IPS-15b (cell line): Measurements from ENCODE around the gene FAAP100.

Experiments
- H3K27me3 ChIP-seq: one replicate; pipeline ENCODE4 v1.6.1; 2013; ENCODE audit warnings: low read length; ENCODE audit not compliant: control insufficient read depth, insufficient read depth
- H3K36me3 ChIP-seq: one replicate; pipeline ENCODE4 v1.6.1; 2013; ENCODE audit warnings: low read length; ENCODE audit not compliant: control insufficient read depth, insufficient read depth
- H3K4me1 ChIP-seq: one replicate; pipeline ENCODE4 v1.6.1; 2013; ENCODE audit warnings: mild to moderate bottlenecking, low read length; ENCODE audit not compliant: control insufficient read depth, insufficient read depth
- H3K4me3 ChIP-seq: one replicate; pipeline ENCODE4 v1.5.1; 2013; ENCODE audit warnings: low read depth, low read length
- H3K9ac ChIP-seq: one replicate; pipeline ENCODE4 v1.6.1; 2013; ENCODE audit warnings: low read depth, mild to moderate bottlenecking, low read length
- H3K9me3 ChIP-seq: one replicate; pipeline ENCODE4 v1.6.1; 2013; ENCODE audit warnings: mild to moderate bottlenecking, low read length; ENCODE audit not compliant: control insufficient read depth, insufficient read depth

The FAAP100 gene

DNA sequence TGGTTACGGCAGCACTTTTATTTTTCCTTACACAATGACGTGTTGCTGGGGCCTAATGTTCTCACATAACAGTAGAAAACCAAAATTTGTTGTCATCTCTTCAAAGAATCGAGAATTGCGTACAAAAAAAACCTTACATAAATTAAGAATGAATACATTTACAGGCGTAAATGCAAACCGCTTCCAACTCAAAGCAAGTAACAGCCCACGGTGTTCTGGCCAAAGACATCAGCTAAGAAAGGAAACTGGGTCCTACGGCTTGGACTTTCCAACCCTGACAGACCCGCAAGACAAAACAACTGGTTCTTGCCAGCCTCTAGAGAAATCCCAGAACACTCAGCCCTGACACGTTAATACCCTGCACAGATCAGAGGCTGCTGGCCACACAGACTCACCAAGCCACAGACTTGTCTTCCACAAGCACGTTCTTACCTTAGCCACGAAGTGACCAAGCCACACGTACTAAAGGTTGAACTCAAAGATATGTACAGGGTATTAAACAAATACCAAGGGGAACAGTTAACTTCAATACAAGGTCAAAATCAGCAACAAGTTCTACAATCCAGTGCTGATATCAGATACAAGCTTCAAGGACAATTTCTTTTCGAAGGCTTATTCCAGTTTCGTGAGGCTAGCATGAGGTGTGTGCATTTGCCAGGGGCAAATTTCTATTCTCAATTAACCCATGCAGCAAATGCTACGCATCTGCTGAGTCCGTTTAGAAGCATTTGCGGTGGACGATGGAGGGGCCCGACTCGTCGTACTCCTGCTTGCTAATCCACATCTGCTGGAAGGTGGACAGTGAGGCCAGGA lies 42.0 kb downstream of the FAAP100 start:
- H3K36me3 ChIP-seq: peaks cover 35% of the 10 kb centered on the region
- H3K27me3 ChIP-seq: no peaks in the 10 kb centered on the region
- H3K9me3 ChIP-seq: no peaks in the 10 kb centered on the region
- no peaks in the 10 kb centered on the region for H3K4me1 ChIP-seq
- H3K4me3 ChIP-seq: peak overlapping the region; percentile 95
- peak overlapping the region; percentile 95 for H3K9ac ChIP-seq

DNA sequence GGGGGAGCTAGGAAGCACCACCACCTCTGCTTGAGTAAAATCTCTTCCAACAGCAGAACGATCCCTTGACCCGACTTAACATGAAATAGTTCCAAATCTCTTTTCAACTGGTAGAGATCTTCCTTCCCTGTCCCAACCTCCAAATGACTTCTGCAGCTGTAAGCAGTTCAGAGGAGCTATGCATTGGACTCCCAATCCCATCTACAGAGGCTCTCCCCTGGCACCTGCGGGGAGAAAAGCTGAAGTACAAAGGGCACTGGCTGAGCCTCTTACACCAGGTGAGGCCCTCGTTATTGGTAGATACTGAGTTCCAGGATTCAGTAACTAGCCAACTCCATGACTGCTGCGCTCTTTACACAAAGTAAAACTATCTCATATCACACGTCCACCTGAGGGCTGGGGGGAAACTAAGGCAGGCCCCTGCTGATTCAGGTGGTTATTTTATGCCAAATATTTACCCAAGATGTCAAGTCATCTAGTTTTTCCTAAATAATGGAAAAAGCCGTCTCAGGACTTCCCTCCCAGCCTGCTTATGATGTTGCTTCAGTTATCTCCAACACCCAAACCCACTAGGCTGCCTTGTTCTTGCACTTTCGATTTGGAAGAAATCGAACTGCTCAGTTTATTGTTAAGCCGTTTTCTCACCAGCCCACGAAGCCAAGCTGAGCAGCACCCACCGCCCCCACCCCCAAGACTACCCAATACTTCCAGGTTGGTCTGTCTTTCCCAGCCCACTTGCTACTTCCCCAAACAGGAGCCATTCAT lies 42.8 kb downstream of the FAAP100 start:
- H3K9ac ChIP-seq: peak overlapping the region; percentile 95
- no peaks in the 10 kb centered on the region for H3K4me1 ChIP-seq
- peaks cover 35% of the 10 kb centered on the region for H3K36me3 ChIP-seq
- no peaks in the 10 kb centered on the region for H3K27me3 ChIP-seq
- H3K9me3 ChIP-seq: no peaks in the 10 kb centered on the region
- peak overlapping the region; percentile 95 for H3K4me3 ChIP-seq

DNA sequence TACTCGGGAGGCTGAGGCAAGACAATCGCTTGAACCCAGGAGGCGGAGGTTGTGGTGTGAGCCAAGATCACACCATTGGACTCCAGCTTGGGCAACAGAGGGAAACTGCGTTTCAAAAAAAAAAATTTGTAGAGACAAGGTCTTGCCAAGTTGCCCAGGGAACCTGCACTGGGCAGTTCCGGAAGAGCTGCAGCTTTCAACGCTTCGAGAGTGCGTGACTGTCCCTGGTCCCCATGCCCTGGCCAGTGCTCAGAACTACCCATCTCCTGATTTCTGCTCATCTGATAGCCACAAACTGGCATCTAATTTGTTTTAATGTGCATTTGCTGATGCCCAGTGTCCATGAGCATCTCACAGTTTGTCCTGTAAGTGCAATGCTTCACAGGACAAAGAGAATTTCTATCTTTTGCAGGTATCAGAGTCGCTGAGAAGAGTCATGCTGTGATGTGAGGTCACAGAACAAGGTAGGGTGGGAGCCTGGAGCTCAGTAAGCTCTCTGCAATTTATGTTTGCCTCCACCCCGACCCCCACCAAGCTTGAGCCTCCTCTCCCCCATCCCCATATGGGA lies 43.4 kb downstream of the FAAP100 start:
- Histone ChIP-seq H3K4me1 (no peaks in the 10 kb centered on the region), H3K9me3 (no peaks in the 10 kb centered on the region), H3K36me3 (peaks cover 35% of the 10 kb centered on the region), H3K27me3 (no peaks in the 10 kb centered on the region), H3K4me3 (peak overlapping the region; percentile 95), H3K9ac (peak overlapping the region; percentile 9)

DNA sequence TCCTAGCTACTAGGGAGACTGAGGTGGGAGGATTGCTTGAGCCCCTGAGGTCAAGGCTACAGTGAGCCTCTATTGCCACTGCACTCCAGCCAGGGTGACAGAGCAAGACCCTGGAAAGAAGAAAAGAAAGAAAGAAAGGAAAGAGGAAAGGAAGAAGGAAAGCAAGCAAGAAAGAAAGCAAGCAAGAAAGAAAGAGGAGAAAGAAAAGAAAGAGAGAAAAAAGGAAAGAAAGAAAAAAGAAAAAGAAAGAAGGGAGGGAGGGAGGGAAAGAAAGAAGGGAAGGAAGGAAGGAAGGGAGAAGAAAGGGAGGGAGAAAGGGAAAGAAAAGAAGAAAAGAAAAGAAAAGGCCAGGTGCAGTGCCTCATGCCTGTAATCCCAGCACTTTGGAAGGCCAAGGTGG lies 48.5 kb downstream of the FAAP100 start:
- Histone ChIP-seq H3K9ac (no peak overlapping the region), H3K9me3 (no peaks in the 10 kb centered on the region), H3K4me1 (no peaks in the 10 kb centered on the region), H3K27me3 (no peaks in the 10 kb centered on the region), H3K4me3 (no peak overlapping the region), H3K36me3 (no peaks in the 10 kb centered on the region)

GRCh38 chr17:81502471-81503017 lies 49.6 kb downstream of the FAAP100 start:
- Histone ChIP-seq H3K4me3 (no peak overlapping the region), H3K27me3 (no peaks in the 10 kb centered on the region), H3K9ac (no peak overlapping the region), H3K36me3 (no peaks in the 10 kb centered on the region), H3K9me3 (no peaks in the 10 kb centered on the region), H3K4me1 (no peaks in the 10 kb centered on the region)

- Histone ChIP-seq H3K27me3 (no peaks in the 10 kb centered on the region), H3K4me3 (no peak overlapping the region), H3K9me3 (no peaks in the 10 kb centered on the region), H3K4me1 (no peaks in the 10 kb centered on the region), H3K36me3 (no peaks in the 10 kb centered on the region), H3K9ac (no peak overlapping the region)
Measured at GRCh38 chr17:81500047-81500446, 52.1 kb downstream of the FAAP100 start.

- no peaks in the 10 kb centered on the region for H3K4me1 ChIP-seq
- H3K9me3 ChIP-seq: no peaks in the 10 kb centered on the region
- no peaks in the 10 kb centered on the region for H3K36me3 ChIP-seq
- H3K9ac ChIP-seq: no peak overlapping the region
- H3K27me3 ChIP-seq: no peaks in the 10 kb centered on the region
- H3K4me3 ChIP-seq: no peak overlapping the region
Measured at GRCh38 chr17:81499601-81499970, 52.6 kb downstream of the FAAP100 start.

DNA sequence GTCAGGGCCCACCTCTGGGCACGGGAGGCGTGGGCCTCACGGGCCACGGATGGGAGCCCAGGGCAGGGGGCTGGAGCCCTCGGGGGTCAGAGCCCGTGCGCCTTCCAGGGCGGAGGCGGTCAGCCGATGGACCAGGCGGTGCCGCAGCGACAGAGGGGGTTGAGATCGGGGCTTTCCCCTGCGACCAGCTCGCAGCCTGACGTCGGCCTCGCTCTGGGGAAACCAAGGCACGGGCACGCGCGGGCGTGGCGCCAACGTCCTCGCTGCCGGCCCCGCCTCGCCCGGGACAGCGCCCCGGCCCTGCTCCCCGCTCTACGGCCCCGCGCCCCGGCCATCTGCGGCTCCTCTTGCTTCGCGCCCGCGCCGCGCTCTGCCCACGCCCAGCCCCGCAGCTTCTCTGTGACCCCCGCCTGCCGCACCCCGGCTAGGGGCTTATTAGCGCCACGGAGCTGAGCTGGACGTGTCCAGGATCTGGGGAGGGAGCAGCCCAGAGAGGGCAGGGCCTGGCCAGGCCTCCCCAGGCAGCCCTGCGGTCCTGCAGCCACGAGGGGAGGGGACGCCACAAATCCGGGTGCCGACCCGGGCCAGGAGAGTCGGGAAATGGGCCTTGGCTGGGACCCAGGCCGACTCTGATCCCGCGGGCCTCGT lies 53.1 kb downstream of the FAAP100 start:
- H3K9me3 ChIP-seq: no peaks in the 10 kb centered on the region
- no peak overlapping the region for H3K9ac ChIP-seq
- H3K4me3 ChIP-seq: no peak overlapping the region
- no peaks in the 10 kb centered on the region for H3K36me3 ChIP-seq
- no peaks in the 10 kb centered on the region for H3K27me3 ChIP-seq
- no peaks in the 10 kb centered on the region for H3K4me1 ChIP-seq

GRCh38 chr17:81494626-81495377 lies 57.4 kb downstream of the FAAP100 start:
- no peak overlapping the region for H3K4me3 ChIP-seq
- no peak overlapping the region for H3K9ac ChIP-seq

DNA sequence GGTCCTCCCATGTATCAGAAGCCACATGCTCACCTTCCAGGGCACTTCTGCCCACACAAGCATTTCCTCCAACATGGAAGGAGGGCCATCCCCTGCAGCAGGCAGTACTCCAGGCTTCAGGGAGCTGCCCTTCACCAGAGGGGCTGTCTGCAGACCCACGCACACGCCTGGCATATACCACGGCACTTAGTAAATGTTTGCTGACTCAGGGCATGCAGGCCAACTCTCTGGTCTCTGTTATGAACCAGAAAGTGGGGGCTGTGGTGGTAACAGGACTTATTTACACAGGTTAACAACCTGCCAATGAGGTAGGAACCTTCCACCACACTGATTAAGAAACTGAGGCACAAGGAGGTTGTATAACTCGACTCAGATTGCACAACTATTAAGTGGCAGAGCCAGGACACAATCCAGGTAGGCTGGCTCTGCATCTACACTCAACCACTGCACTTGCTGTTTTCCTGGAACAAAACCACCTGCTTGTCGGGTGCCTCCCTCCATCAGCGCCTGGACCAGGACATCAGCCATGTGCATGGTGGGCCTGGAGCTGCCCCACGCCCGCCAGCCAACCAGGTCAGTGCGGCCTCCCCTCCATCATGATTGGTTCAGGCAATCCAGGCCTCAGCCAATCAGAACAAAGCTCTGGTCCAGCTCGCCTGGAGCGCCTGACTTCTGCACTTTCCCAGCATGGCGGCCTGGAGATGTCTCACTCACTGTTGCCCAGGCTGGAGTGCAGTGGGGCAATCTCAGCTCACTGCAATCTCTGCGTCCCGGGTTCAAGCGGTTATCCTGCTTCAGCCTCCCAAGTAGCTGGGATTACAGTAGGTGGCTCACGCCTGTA lies 58.7 kb downstream of the FAAP100 start:
- H3K4me3 ChIP-seq: no peak overlapping the region
- H3K36me3 ChIP-seq: no peaks in the 10 kb centered on the region
- peaks cover 16% of the 10 kb centered on the region for H3K4me1 ChIP-seq
- no peak overlapping the region for H3K9ac ChIP-seq
- H3K9me3 ChIP-seq: no peaks in the 10 kb centered on the region
- no peaks in the 10 kb centered on the region for H3K27me3 ChIP-seq

More at GRCh38 chr17:81494626-81495377, 57.4 kb downstream of the FAAP100 start:
- Histone ChIP-seq H3K36me3 (no peaks in the 10 kb centered on the region), H3K27me3 (no peaks in the 10 kb centered on the region), H3K4me1 (peaks cover 12% of the 10 kb centered on the region), H3K9me3 (no peaks in the 10 kb centered on the region)
